Measurements from ENCODE around the gene PIK3C2A. TPM values are rescaled to one million over a fixed set of nuclear protein-coding genes. Genes with fewer than 3 reads are reported as not detected.
"Not testable (repeated sequence)": the region's sequence is repeated elsewhere in the genome, so short reads cannot be mapped to it uniquely, and the experiment has no call there.

The PIK3C2A gene
- total RNA-seq, 2 donors from 2014 or later: 25.7 to 37.3 TPM

GRCh38 chr11:17229481-17230152 lies 21.8 kb upstream of the PIK3C2A start:
- H3K4me1 Mint-ChIP-seq (ENCODE audit: low read depth in 2 of 2): peaks cover 12 to 19% of the 10 kb centered on the region in 2 donors
- H3K9me3 Mint-ChIP-seq: no peaks in the 10 kb centered on the region
- DNase-seq (ENCODE audit: low spot score) (no peak), ATAC-seq (no peak)
- no peak overlapping the region for H3K4me3 Mint-ChIP-seq
- no peak overlapping the region for H3K27ac Mint-ChIP-seq
- H3K27me3 Mint-ChIP-seq: peaks cover 0 to 2% of the 10 kb centered on the region in 2 donors
- no peaks in the 10 kb centered on the region for H3K36me3 Mint-ChIP-seq

GRCh38 chr11:17228186-17228925 lies 20.6 kb upstream of the PIK3C2A start:
- H3K27me3 Mint-ChIP-seq, H3K36me3 Mint-ChIP-seq: not testable (repeated sequence)

GRCh38 chr11:17224727-17225126 lies 16.9 kb upstream of the PIK3C2A start:
- no peaks in the 10 kb centered on the region for H3K36me3 Mint-ChIP-seq
- H3K4me1 Mint-ChIP-seq (ENCODE audit: low read depth in 2 of 2): no peaks in the 10 kb centered on the region
- H3K27ac Mint-ChIP-seq: no peak overlapping the region
- no peaks in the 10 kb centered on the region for H3K9me3 Mint-ChIP-seq
- no peaks in the 10 kb centered on the region for H3K27me3 Mint-ChIP-seq
- no peak overlapping the region for H3K4me3 Mint-ChIP-seq
- no peak for ATAC-seq
- no peak for DNase-seq (ENCODE audit: low spot score)

More at GRCh38 chr11:17228186-17228925, 20.6 kb upstream of the PIK3C2A start:
- not testable (repeated sequence) for DNase-seq (ENCODE audit: low spot score); H3K9me3 Mint-ChIP-seq; ATAC-seq; H3K4me3 Mint-ChIP-seq; H3K27ac Mint-ChIP-seq
- peaks cover 12 to 19% of the 10 kb centered on the region in 2 donors for H3K4me1 Mint-ChIP-seq (ENCODE audit: low read depth in 2 of 2)

- Mint-ChIP-seq H3K9me3 (no peaks in the 10 kb centered on the region), H3K27me3 (no peaks in the 10 kb centered on the region), H3K36me3 (no peaks in the 10 kb centered on the region), H3K27ac (no peak overlapping the region), H3K4me1 (ENCODE audit: low read depth in 2 of 2) (no peaks in the 10 kb centered on the region), H3K4me3 (no peak overlapping the region)
- ATAC-seq: no peak
- DNase-seq (ENCODE audit: low spot score): no peak
Measured at GRCh38 chr11:17221968-17222367, 14.2 kb upstream of the PIK3C2A start.

GRCh38 chr11:17219016-17219415 lies 11.2 kb upstream of the PIK3C2A start:
- no peaks in the 10 kb centered on the region for H3K9me3 Mint-ChIP-seq
- ATAC-seq: no peak
- H3K27me3 Mint-ChIP-seq: peaks cover 0 to 7% of the 10 kb centered on the region in 2 donors
- peaks cover 5% of the 10 kb centered on the region for H3K36me3 Mint-ChIP-seq
- H3K4me1 Mint-ChIP-seq (ENCODE audit: low read depth in 2 of 2): no peaks in the 10 kb centered on the region
- DNase-seq (ENCODE audit: low spot score): no peak
- H3K4me3 Mint-ChIP-seq: no peak overlapping the region
- no peak overlapping the region for H3K27ac Mint-ChIP-seq

- Mint-ChIP-seq H3K4me3 (no peak overlapping the region), H3K36me3 (peaks cover 5% of the 10 kb centered on the region), H3K27ac (no peak overlapping the region), H3K9me3 (no peaks in the 10 kb centered on the region), H3K4me1 (ENCODE audit: low read depth in 2 of 2) (no peaks in the 10 kb centered on the region), H3K27me3 (peaks cover 0 to 7% of the 10 kb centered on the region in 2 donors)
- DNase-seq (ENCODE audit: low spot score): no peak
- no peak for ATAC-seq
Measured at GRCh38 chr11:17218403-17218802, 10.6 kb upstream of the PIK3C2A start.

GRCh38 chr11:17217401-17217800 lies 9.6 kb upstream of the PIK3C2A start:
- Mint-ChIP-seq H3K4me3 (no peak overlapping the region), H3K27me3 (peaks cover 0 to 7% of the 10 kb centered on the region in 2 donors), H3K9me3 (no peaks in the 10 kb centered on the region), H3K36me3 (peaks cover 5% of the 10 kb centered on the region), H3K4me1 (ENCODE audit: low read depth in 2 of 2) (no peaks in the 10 kb centered on the region), H3K27ac (no peak overlapping the region)
- ATAC-seq (no peak), DNase-seq (ENCODE audit: low spot score) (no peak)

- Mint-ChIP-seq H3K27ac (no peak overlapping the region), H3K4me1 (ENCODE audit: low read depth in 2 of 2) (peaks cover 4 to 5% of the 10 kb centered on the region in 2 donors), H3K4me3 (no peak overlapping the region), H3K9me3 (no peaks in the 10 kb centered on the region), H3K27me3 (peaks cover 0 to 7% of the 10 kb centered on the region in 2 donors), H3K36me3 (peaks cover 5% of the 10 kb centered on the region)
- no peak for DNase-seq (ENCODE audit: low spot score)
- no peak for ATAC-seq
Measured at GRCh38 chr11:17214338-17214737, 6.6 kb upstream of the PIK3C2A start.

GRCh38 chr11:17211286-17211685 lies 3.5 kb upstream of the PIK3C2A start:
- H3K9me3 Mint-ChIP-seq: no peaks in the 10 kb centered on the region
- H3K27me3 Mint-ChIP-seq: peaks cover 0 to 7% of the 10 kb centered on the region in 2 donors
- no peak for ATAC-seq
- H3K4me3 Mint-ChIP-seq: no peak overlapping the region
- DNase-seq (ENCODE audit: low spot score): no peak
- peaks cover 5% of the 10 kb centered on the region for H3K36me3 Mint-ChIP-seq
- peaks cover 24 to 25% of the 10 kb centered on the region in 2 donors for H3K4me1 Mint-ChIP-seq (ENCODE audit: low read depth in 2 of 2)
- no peak overlapping the region for H3K27ac Mint-ChIP-seq

- Mint-ChIP-seq H3K36me3 (no peaks in the 10 kb centered on the region), H3K4me1 (ENCODE audit: low read depth in 2 of 2) (peaks cover 24 to 26% of the 10 kb centered on the region in 2 donors), H3K9me3 (no peaks in the 10 kb centered on the region), H3K27ac (peak overlapping the region; percentile 40 to 95), H3K27me3 (no peaks in the 10 kb centered on the region), H3K4me3 (peak overlapping the region; percentile 96)
- ATAC-seq: no peak
- no peak for DNase-seq (ENCODE audit: low spot score)
Measured at GRCh38 chr11:17209939-17210245, 2.1 kb upstream of the PIK3C2A start.

- H3K27ac Mint-ChIP-seq: peak overlapping the region; percentile 64 to 95
- ATAC-seq: peak; percentile 65 to 68
Measured at GRCh38 chr11:17208257-17208999, 642 bp upstream of the PIK3C2A start.

GRCh38 chr11:17206463-17206862 lies 1.3 kb downstream of the PIK3C2A start:
- Mint-ChIP-seq H3K27me3 (no peaks in the 10 kb centered on the region), H3K36me3 (no peaks in the 10 kb centered on the region), H3K4me3 (peak overlapping the region; percentile 96), H3K4me1 (ENCODE audit: low read depth in 2 of 2) (peaks cover 30 to 40% of the 10 kb centered on the region in 2 donors), H3K9me3 (no peaks in the 10 kb centered on the region), H3K27ac (peak overlapping the region; percentile 64 to 95)
- DNase-seq (ENCODE audit: low spot score) (no peak), ATAC-seq (no peak)

More at GRCh38 chr11:17208257-17208999, 642 bp upstream of the PIK3C2A start:
- no peaks in the 10 kb centered on the region for H3K27me3 Mint-ChIP-seq
- no peaks in the 10 kb centered on the region for H3K36me3 Mint-ChIP-seq
- peaks cover 30 to 33% of the 10 kb centered on the region in 2 donors for H3K4me1 Mint-ChIP-seq (ENCODE audit: low read depth in 2 of 2)
- no peaks in the 10 kb centered on the region for H3K9me3 Mint-ChIP-seq
- DNase-seq (ENCODE audit: low spot score): no peak
- peak overlapping the region; percentile 96 for H3K4me3 Mint-ChIP-seq

- DNase-seq (ENCODE audit: low spot score) (no peak), ATAC-seq (no peak)
- no peak overlapping the region for H3K27ac Mint-ChIP-seq
- H3K36me3 Mint-ChIP-seq: no peaks in the 10 kb centered on the region
- peaks cover 5 to 16% of the 10 kb centered on the region in 2 donors for H3K4me1 Mint-ChIP-seq (ENCODE audit: low read depth in 2 of 2)
- no peaks in the 10 kb centered on the region for H3K27me3 Mint-ChIP-seq
- H3K4me3 Mint-ChIP-seq: no peak overlapping the region
- H3K9me3 Mint-ChIP-seq: no peaks in the 10 kb centered on the region
Measured at GRCh38 chr11:17197431-17197898, 10.3 kb downstream of the PIK3C2A start.

- H3K4me1 Mint-ChIP-seq (ENCODE audit: low read depth in 2 of 2): peaks cover 16 to 20% of the 10 kb centered on the region in 2 donors
- no peaks in the 10 kb centered on the region for H3K36me3 Mint-ChIP-seq
- no peak overlapping the region for H3K27ac Mint-ChIP-seq
- no peak for ATAC-seq
- H3K27me3 Mint-ChIP-seq: no peaks in the 10 kb centered on the region
- no peak for DNase-seq (ENCODE audit: low spot score)
- H3K4me3 Mint-ChIP-seq: no peak overlapping the region
- no peaks in the 10 kb centered on the region for H3K9me3 Mint-ChIP-seq
Measured at GRCh38 chr11:17188675-17189074, 19.1 kb downstream of the PIK3C2A start.

Data from natural killer cell treated with Interleukin-12 subunit alpha and Interleukin-12 subunit beta and Interleukin-15 and Interleukin-18, amount 100 ng/mL, for 72 hours (primary cell).